Stimulated activated CD8-positive, alpha-beta memory T cell treated with anti-CD3 and anti-CD28 coated beads, Interleukin-4, amount 100 ng/mL, for 4 hours (primary cell): ENCODE measurements around the gene WRAP53.
"Not testable (repeated sequence)": the region's sequence is repeated elsewhere in the genome, so short reads cannot be mapped to it uniquely, and the experiment has no call there.

Source experiments
- DNase-seq, 2 donors: peaks; one replicate each; pipeline ENCODE4 v3.0.0-alpha.2; 2020; ENCODE audit warnings: low read depth in 2 of 2, low spot score in 1 of 2

WRAP53 gene

DNA sequence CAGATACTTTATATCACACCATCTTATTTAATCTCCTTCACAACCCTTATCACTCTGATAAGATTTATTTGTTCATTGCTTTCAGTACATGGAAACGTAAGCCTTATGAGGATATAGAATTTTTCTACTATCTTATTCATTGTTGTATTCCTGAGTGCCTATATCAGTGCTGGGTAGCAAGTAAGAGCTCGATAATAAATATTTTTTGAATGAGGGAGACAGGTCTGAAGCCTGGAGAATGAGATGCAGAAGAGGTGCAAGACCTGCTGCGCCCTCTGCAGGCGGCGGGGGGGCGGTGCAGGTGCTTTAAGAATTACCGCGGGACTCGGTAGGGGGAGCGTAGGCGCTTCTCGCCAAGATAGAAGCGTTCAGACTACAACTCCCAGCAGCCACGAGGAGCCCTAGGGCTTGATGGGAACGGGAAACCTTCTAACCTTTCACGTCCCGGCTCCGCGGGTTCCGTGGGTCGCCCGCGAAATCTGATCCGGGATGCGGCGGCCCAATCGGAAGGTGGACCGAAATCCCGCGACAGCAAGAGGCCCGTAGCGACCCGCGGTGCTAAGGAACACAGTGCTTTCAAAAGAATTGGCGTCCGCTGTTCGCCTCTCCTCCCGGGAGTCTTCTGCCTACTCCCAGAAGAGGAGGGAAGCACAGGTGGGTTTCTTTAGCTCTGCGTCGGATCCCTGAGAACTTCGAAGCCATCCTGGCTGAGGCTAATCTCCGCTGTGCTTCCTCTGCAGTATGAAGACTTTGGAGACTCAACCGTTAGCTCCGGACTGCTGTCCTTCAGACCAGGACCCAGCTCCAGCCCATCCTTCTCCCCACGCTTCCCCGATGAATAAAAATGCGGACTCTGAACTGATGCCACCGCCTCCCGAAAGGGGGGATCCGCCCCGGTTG, at the start of gene WRAP53:
Gene WRAP53 (plus strand): TSS at position 570 of the 900 bp plus-strand sequence. CDS start 172 bp downstream, at position 742.
- peak; percentile 88 to 94 for DNase-seq

DNA sequence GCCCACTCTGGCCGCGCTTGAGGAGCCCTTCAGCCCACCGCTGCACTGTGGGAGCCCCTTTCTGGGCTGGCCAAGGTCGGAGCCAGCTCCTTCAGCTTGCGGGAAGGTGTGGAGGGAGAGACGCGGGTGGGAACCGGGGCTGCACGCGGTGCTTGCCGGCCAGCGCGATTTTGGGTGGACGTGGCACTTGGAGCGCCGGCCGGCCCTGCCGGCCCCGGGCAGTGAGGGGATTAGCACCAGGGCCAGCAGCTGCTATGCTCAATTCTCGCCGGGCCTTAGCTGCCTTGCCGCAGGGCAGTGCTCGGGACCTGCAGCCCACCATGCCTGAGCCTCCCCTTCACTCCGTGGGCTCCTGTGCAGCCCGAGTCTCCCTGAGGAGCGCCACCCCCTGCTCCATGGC, 47.5 kb upstream of the WRAP53 start:
- no peak for DNase-seq

DNA sequence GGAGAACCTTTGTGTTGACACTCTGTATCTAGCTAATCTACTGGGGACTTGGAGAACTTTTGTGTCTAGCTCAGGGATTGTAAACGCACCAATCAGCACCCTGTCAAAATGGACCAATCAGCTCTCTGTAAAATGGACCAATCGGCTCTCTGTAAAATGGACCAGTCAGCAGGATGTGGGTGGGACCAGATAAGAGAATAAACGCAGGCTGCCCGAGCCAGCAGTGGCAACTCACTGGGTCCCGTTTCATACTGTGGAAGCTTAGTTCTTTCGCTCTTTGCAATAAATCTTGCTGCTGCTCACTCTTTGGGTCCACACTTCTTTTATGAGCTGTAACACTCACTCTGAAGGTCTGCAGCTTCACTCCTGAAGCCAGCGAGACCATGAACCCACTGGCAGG, 46.6 kb upstream of the WRAP53 start:
- DNase-seq, result not testable (repeated sequence)

DNA sequence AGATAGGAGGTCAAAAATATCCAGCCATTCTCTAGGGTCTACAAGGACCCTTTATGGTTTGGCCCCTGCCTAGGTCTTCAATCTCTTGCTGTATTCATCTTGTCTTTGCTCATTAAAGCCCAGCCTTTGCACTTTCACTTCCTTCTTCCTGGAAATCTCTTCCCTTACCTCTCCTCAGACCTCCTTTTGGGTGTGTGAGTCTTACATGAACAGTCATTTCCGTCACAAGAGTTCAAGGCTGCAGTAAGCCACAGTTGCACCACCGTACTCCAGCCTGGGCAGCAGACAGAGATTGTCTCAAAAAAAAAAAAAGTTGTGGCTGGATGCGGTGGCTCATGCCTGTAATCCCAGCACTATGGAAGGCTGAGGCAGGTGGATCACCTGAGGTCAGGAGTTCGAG, 43.5 kb upstream of the WRAP53 start:
- DNase-seq, result no peak

DNA sequence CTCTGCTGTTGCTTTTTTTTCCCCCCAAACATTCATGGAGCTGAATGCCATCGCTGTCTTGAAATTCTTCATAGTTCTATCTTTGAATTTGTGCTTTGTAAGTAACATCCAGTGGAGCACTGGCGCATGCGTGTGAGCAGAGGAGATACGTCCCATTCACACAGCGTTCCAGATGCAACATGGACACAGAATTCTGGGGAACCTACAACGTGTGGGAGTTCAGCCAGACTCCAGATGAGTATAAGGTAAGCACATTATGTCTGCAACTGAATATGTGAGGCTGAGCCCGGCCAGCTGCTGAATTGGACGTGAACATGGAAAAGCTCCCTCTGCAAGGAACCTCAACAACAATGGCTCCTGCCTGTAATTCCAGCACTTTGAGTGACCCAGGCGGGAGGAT, 41.8 kb upstream of the WRAP53 start:
- DNase-seq, result no peak

DNA sequence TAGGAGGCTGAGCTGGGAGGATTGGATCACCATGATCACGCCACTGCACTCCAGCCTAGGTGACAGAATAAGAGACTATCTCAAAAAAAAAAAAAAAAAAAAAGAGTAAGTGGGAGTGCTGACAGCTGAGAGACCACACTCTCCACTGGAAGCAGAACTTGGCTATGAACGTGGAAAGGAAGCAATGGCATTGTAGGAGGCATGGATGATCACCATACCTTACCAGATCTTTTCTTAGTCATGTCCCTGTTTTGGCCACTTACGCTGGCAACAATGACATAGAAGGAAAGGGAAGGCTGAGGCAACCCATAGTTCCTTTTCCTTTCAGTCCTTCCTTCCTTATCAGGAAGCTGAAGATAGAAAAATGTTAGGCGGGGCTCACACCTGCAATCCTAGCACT, 41.3 kb upstream of the WRAP53 start:
- no peak for DNase-seq

DNA sequence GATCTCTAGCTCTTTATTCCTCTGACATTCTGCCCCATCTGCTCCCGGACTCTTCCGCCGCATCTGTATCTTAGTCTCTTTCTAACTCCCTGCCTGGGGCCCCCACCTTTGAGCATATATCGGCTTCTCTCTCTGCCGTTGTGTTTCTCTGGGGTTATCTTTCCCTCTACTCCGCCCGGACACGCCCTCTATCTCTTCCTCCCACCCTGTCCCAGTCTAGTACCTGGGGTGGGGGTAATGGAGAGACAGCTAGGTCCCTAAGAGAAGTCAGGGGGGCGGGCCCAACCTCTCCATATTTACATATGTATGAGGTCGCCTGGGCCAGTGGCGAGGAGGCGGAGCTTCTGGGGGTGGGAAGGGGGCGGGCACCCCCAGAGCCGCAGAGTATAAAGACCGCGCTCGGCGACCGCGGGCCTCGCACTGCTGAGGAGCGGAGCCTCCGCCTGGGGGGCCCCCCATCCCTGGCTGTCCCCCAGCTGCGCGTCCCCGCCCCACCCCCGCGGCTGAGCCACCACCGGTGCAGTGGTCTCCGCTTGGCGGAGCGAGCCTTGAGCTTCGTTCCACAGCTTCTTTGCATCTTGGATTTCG, 37.7 kb upstream of the WRAP53 start, which contains the start of gene ATP1B2:
Gene ATP1B2 (plus strand): TSS at position 418 of the 588 bp plus-strand sequence. CDS start 593 bp downstream, outside the sequence.
- DNase-seq, result peak; percentile 57 to 63

DNA sequence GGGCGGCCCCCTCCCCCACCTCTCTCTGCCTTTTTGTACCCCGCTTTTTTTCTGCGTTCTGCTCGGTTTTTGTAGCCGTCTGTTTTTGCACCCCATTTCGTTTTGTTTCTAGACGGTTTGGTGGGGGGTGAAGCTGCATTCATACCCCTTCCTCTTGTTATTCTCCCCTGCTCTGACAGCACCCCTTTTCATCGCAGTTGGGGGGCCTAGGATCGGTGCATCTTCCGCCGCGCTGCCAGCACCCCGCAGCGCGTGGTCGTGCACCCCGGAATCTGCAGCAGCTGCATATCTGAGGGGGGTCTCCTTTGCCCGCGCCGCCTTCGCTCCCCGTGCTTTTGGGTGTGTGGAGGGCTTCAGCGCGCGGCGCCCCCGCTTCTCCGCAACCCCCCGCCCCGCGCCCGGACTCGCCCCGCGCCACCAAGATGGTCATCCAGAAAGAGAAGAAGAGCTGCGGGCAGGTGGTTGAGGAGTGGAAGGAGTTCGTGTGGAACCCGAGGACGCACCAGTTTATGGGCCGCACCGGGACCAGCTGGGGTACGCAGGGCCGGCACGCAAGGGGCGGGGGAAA, 37.1 kb upstream of the WRAP53 start:
- no peak for DNase-seq

DNA sequence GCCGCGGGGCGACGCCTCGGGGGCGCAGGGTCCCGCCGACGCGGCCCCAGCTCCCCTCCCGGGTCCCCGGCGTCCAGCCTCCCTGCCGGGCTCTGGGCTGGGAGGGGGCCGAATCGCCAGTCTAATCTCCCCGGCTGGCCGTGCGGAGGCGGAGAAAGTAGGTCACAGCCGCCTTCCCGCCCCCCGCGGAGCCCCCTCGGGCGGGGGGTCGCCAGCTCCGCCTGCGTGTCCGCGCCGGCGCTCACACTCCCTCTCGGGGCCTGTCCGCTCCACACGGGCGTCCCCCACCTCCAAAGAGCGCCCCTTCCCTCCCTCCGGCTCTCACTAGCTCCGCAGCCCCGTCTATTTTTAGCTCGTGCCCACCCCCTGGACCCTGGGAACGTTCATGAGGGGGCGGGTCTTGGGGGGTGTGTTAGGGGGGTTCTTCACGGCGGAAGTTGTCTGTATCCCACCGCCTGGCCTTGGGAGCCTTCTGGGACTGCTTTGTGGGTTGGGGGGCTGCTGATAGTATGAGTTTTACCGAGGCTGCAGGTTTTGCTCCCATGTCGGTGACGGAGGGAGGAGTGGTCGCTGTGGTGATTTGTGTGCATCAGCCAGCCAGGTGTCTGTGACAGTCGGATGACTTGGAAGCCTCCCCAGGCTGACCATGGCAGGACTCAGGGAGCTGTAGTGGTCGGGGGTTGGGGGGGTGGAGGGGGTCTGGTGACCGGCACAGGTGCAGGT, 36.5 kb upstream of the WRAP53 start:
- no peak for DNase-seq

DNA sequence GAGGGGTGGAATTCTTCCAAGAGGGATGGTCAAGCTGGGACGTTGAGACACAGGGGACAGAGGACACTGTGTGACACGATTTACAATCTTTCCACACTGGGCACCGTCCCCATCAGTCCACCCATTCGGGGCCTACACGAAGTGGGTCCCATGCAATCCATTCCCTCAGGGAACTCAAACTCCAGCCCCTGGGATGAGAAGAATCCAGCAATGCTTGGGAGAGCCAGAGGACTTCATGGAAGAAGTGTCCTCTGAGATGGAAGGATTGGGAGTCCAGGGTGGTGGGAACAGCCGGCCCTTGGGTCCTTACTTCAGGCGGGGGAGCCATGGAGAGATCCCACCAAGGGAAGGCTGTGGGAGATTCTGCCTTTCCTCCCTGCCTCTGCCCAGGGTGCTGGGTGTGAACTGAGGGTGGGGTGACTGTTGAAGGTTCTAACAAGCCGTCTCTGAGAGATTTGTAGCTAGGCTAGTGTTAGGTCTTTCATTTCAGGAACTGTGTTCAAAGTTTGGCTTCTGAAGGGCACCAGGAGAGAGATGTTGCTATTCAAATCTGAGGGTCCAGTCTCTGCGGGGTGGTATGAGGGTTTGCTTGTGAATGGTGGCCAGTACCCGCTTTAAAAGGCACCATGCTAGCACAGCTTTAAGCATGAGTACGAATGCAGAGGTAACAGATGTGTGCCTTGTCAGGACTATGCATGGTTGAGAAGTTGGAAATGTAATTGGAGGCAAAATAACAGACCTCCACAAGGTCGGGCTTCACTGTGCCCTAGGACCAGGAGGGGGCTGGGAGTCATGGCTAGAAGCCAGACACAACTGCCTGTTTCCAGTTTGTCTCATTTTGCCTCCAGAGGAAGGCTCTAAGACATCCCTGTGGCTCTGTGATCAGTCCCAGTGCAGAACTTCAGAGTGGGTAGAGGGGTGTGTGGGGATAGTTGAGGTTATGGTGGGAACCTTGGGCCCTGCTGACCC, 35.6 kb upstream of the WRAP53 start:
- DNase-seq, result no peak

DNA sequence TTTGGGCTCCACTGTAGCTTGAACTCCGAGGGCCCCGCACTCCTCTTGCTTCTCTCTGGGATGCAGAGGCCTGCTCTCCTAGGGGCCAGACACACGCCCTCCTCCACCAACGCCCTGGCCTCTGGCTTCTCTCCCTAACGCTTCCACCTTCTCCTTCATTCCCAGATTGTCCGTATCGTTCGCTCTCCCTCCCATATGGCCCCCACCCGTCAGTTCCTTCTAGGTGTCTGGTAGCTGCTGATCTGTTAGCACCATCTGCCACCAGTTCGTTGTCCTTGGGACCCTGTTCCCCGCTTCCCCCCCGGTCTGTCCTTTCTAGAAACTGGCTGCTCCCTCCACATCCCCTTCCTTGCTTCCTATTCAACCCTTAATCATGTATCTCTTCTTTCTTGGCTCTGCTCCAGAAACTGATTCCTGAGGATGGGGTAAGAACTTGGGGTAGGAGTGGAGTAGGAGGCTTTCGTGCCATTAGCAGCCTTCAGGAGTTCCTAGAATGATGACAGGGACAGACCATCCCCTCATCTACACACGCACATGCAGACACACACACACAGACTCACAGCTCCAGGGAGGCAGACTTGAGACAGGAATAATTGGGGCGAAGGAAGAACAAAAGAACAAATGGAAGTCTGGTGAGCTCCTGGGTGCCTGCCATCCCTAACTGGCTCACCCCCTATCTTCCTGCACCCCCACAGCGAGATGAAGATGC, 33.3 kb upstream of the WRAP53 start:
- no peak for DNase-seq

DNA sequence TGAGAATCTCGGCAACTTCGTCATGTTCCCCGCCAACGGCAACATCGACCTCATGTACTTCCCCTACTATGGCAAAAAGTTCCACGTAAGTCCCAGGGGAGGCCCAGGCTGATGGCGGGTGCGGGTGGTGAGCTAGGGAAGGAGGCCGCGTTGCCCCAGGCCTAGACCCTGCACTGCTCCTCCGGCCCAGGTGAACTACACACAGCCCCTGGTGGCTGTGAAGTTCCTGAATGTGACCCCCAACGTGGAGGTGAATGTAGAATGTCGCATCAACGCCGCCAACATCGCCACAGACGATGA, 32.8 kb upstream of the WRAP53 start:
- no peak for DNase-seq

DNA sequence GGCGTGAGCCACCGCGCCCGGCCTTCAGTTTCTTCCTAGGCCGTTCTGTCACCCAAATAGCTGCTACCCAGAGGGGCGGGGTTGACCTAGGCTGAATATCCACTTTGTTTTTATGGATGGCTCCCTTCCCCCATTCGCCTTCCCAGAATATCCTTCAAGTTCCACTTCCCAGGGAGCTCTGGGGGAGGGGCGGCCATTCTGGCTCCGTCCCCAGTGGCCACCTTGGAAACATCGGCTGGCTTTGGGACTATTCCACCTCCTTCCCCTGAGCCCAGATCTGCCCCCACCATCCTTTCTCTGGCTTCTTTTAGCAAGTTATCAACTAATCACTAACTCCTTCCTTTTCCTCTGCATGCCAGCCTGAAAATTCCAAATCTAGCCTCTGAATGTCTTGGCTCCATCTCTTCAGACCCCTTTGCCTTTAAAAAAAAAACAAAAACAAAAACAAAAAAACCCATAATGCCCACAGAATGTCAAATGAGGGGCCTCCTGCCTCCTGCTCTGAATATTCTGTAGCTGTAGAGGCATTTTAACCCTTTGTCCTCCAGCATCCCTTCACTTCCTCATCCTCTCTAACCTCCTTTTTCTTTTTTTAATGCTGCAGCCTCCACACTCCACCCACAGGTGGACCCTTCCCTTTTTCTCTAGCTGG, 31.2 kb upstream of the WRAP53 start:
- DNase-seq, result no peak

DNA sequence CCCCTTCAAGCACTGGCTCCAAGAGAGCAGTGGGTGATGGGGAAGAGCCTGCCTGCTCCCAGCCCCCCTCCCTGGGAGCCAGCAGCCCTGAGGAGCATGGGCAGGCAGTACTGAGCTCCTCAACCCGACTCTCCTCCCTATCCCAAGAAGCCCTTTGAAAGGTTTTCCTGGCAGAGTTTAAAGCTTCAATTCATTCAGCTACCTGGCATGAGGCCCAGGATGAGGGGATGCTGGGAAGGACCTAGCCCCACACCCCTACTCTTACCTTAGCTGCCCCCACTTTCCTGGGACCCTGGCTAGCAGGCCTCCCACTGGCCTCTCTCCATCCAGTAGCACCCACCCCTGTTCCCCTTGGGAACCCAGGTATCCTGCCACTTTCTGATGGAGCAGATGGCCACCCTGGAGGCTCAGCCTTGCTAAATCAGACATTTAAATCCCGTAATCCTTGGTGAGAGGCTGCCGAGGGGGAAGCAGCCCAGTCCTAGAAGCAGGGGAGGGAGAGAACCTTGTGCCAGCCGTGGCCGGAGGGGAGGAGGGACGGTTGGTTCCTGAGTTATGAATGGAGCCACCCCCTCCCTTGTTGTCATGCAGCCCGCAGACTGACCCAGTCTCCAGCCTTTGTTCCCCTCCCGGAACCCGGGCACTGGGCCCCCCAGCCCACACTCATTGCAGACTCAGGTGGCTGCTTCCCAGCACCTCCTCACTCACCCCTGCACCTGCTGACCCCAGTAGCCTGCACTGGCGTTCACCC, 20.4 kb upstream of the WRAP53 start:
- DNase-seq, result no peak

DNA sequence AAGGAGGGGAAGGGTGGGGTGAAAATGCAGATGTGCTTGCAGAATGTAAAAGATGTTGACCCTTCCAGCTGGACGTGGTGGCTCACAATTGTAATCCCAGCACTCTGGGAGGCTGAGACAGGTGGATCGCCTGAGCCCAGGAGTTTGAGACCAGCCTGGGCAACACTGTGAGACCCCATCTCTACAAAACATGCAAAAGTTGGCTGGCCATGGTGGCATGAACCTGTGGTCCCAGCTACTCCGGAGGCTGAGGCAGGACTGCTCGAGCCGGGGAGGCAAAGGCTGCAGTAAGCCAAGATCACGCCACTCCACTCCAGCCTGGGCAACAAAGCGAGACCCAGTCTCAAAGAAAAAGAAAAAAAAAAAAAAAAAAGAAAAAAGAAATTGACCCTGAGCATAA, 19.8 kb upstream of the WRAP53 start:
- DNase-seq, result no peak

DNA sequence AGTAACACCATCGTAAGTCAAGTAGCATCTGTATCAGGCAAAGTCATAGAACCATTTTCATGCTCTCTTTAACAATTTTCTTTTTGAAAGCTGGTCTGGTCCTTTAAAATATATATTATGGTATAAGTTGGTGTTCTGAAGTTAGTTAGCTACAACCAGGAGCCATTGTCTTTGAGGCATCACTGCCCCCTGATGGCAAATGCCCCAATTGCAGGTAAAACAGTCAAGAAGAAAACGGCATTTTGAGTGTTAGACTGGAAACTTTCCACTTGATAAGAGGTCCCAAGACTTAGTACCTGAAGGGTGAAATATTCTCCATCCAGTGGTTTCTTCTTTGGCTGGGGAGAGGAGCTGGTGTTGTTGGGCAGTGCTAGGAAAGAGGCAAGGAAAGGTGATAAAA, 15.0 kb upstream of the WRAP53 start:
- no peak for DNase-seq

DNA sequence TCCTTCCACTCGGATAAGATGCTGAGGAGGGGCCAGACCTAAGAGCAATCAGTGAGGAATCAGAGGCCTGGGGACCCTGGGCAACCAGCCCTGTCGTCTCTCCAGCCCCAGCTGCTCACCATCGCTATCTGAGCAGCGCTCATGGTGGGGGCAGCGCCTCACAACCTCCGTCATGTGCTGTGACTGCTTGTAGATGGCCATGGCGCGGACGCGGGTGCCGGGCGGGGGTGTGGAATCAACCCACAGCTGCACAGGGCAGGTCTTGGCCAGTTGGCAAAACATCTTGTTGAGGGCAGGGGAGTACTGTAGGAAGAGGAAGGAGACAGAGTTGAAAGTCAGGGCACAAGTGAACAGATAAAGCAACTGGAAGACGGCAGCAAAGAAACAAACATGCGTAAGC, 13.3 kb upstream of the WRAP53 start:
- no peak for DNase-seq

DNA sequence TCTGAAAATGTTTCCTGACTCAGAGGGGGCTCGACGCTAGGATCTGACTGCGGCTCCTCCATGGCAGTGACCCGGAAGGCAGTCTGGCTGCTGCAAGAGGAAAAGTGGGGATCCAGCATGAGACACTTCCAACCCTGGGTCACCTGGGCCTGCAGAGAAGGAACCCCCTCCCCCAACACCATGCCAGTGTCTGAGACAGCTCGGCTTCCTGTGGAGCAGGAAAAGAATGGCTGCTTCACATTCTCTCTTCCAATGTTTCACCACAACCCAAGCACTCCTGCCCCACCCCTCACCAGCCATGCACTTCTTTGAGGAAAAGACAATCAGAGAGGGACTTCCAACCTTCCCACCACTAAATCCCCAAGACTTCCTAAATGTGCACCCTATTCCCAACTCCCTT, 11.7 kb upstream of the WRAP53 start:
- no peak for DNase-seq
